NT2/D1 (cell line): ENCODE data around the gene DEPDC1B.

Experiments
- DNase-seq: peaks from one replicate; pipeline ENCODE4 v3.0.0-alpha.2; 2011; ENCODE audit warnings: low read depth, low spot score
- H3K27me3 ChIP-seq: 2 replicates; pipeline ENCODE4 v1.6.0; 2011; ENCODE audit warnings: mild to moderate bottlenecking; ENCODE audit not compliant: insufficient read length, insufficient read depth
- H3K36me3 ChIP-seq: 2 replicates; pipeline ENCODE4 v1.6.1; 2011; ENCODE audit warnings: mild to moderate bottlenecking, low read length, mixed read lengths; ENCODE audit not compliant: insufficient read depth, insufficient read length
- H3K4me1 ChIP-seq: 2 replicates; pipeline ENCODE4 v1.5.1; 2011; ENCODE audit not compliant: insufficient read depth, insufficient read length
- H3K4me3 ChIP-seq: 2 replicates; pipeline ENCODE4 v1.5.1; 2011; ENCODE audit warnings: low read depth; ENCODE audit not compliant: insufficient read length
- H3K9ac ChIP-seq: 2 replicates; pipeline ENCODE4 v1.6.0; 2011; ENCODE audit warnings: low read depth; ENCODE audit not compliant: insufficient read length
- H3K9me3 ChIP-seq: 2 replicates; pipeline ENCODE4 v1.5.1; 2011; ENCODE audit warnings: mild to moderate bottlenecking, low read length; ENCODE audit not compliant: insufficient read depth
- SUZ12 ChIP-seq: IDR thresholded peaks from 2 replicates; pipeline ENCODE4 v1.6.1; 2011; ENCODE audit not compliant: insufficient read length, insufficient read depth; ENCODE audit errors: extremely low read depth
- YY1 ChIP-seq: IDR thresholded peaks from 2 replicates; pipeline ENCODE4 v1.6.1; 2011; ENCODE audit not compliant: insufficient read length, insufficient read depth
- ZNF274 ChIP-seq: IDR thresholded peaks from 2 replicates; pipeline ENCODE4 v1.6.1; 2011; ENCODE audit warnings: mild to moderate bottlenecking, low read depth, low read length

DEPDC1B gene

GRCh38 chr5:60638300-60638699 is 61.7 kb downstream of the DEPDC1B start:
- Histone ChIP-seq H3K9ac (no peak overlapping the region), H3K4me3 (no peak overlapping the region), H3K36me3 (peaks cover 23% of the 10 kb centered on the region), H3K4me1 (no peaks in the 10 kb centered on the region), H3K9me3 (no peaks in the 10 kb centered on the region), H3K27me3 (no peaks in the 10 kb centered on the region)
- no peak for DNase-seq
- no peak for TF ChIP-seq SUZ12
- no peak for TF ChIP-seq ZNF274
- TF ChIP-seq YY1: no peak

GRCh38 chr5:60636644-60637043 is 63.3 kb downstream of the DEPDC1B start:
- Histone ChIP-seq H3K27me3 (no peaks in the 10 kb centered on the region), H3K36me3 (peaks cover 26% of the 10 kb centered on the region), H3K9me3 (no peaks in the 10 kb centered on the region), H3K4me1 (no peaks in the 10 kb centered on the region), H3K9ac (no peak overlapping the region), H3K4me3 (no peak overlapping the region)
- TF ChIP-seq ZNF274 (no peak), SUZ12 (no peak), YY1 (no peak)
- no peak for DNase-seq

GRCh38 chr5:60636001-60636400 is 64.0 kb downstream of the DEPDC1B start:
- no peak for DNase-seq
- Histone ChIP-seq H3K4me3 (no peak overlapping the region), H3K36me3 (peaks cover 31% of the 10 kb centered on the region), H3K9ac (no peak overlapping the region), H3K4me1 (no peaks in the 10 kb centered on the region), H3K9me3 (no peaks in the 10 kb centered on the region), H3K27me3 (no peaks in the 10 kb centered on the region)
- TF ChIP-seq ZNF274 (no peak), YY1 (no peak), SUZ12 (no peak)

GRCh38 chr5:60634051-60634450 is 65.9 kb downstream of the DEPDC1B start:
- no peak overlapping the region for H3K9ac ChIP-seq
- no peaks in the 10 kb centered on the region for H3K27me3 ChIP-seq
- DNase-seq: no peak
- no peaks in the 10 kb centered on the region for H3K4me1 ChIP-seq
- H3K9me3 ChIP-seq: no peaks in the 10 kb centered on the region
- TF ChIP-seq YY1: no peak
- no peak for TF ChIP-seq SUZ12
- no peak for TF ChIP-seq ZNF274
- H3K4me3 ChIP-seq: no peak overlapping the region
- H3K36me3 ChIP-seq: peaks cover 34% of the 10 kb centered on the region

- TF ChIP-seq YY1: no peak
- TF ChIP-seq SUZ12: no peak
- TF ChIP-seq ZNF274: no peak
- Histone ChIP-seq H3K36me3 (peaks cover 34% of the 10 kb centered on the region), H3K9me3 (no peaks in the 10 kb centered on the region)
Observed at GRCh38 chr5:60633341-60633740, 66.6 kb downstream of the DEPDC1B start.

GRCh38 chr5:60632153-60632552 is 67.8 kb downstream of the DEPDC1B start:
- H3K4me1 ChIP-seq: no peaks in the 10 kb centered on the region
- no peaks in the 10 kb centered on the region for H3K27me3 ChIP-seq
- no peak for DNase-seq
- peaks cover 31% of the 10 kb centered on the region for H3K36me3 ChIP-seq
- no peaks in the 10 kb centered on the region for H3K9me3 ChIP-seq
- no peak overlapping the region for H3K9ac ChIP-seq
- H3K4me3 ChIP-seq: no peak overlapping the region
- TF ChIP-seq SUZ12 (no peak), YY1 (no peak), ZNF274 (no peak)

More at GRCh38 chr5:60633341-60633740, 66.6 kb downstream of the DEPDC1B start:
- no peak overlapping the region for H3K9ac ChIP-seq
- H3K27me3 ChIP-seq: no peaks in the 10 kb centered on the region
- no peak overlapping the region for H3K4me3 ChIP-seq
- H3K4me1 ChIP-seq: no peaks in the 10 kb centered on the region
- no peak for DNase-seq

GRCh38 chr5:60630836-60631235 is 69.1 kb downstream of the DEPDC1B start:
- Histone ChIP-seq H3K9ac (no peak overlapping the region), H3K27me3 (no peaks in the 10 kb centered on the region), H3K36me3 (peaks cover 29% of the 10 kb centered on the region), H3K9me3 (no peaks in the 10 kb centered on the region), H3K4me3 (no peak overlapping the region), H3K4me1 (no peaks in the 10 kb centered on the region)
- no peak for TF ChIP-seq ZNF274
- TF ChIP-seq SUZ12: no peak
- TF ChIP-seq YY1: no peak
- DNase-seq: no peak
